H9 (cell line): ENCODE data around the gene ALKBH4. TPM values are rescaled to one million over a fixed set of nuclear protein-coding genes. Genes with fewer than 3 reads are reported as not detected.

ENCODE experiments used
- DNase-seq: peaks from one replicate; pipeline ENCODE4 v3.0.0-alpha.2; 2017
- H2AFZ ChIP-seq: one replicate; pipeline ENCODE4 v1.6.1; 2013; ENCODE audit warnings: mild to moderate bottlenecking, low read length, control low read depth, moderate library complexity
- H2AK5ac ChIP-seq: 2 replicates; pipeline ENCODE4 v1.6.1; 2013; ENCODE audit warnings: low read length, control low read depth, mixed read lengths; ENCODE audit not compliant: insufficient read length
- H2BK120ac ChIP-seq: one replicate; pipeline ENCODE4 v1.6.1; 2013; ENCODE audit warnings: low read depth, mild to moderate bottlenecking, low read length, control low read depth, inconsistent platforms; ENCODE audit not compliant: poor library complexity, severe bottlenecking
- H2BK12ac ChIP-seq: 2 replicates; pipeline ENCODE4 v1.6.1; 2013; ENCODE audit warnings: low read length, control low read depth, mixed read lengths, low read depth; ENCODE audit not compliant: insufficient read length
- H2BK15ac ChIP-seq: 2 replicates; pipeline ENCODE4 v1.6.1; 2013; ENCODE audit warnings: low read depth, low read length, control low read depth
- H2BK20ac ChIP-seq: one replicate; pipeline ENCODE4 v1.6.1; 2013; ENCODE audit warnings: low read depth, mild to moderate bottlenecking, low read length, control low read depth, inconsistent platforms; ENCODE audit not compliant: poor library complexity, severe bottlenecking
- H2BK5ac ChIP-seq: 2 replicates; pipeline ENCODE4 v1.6.1; 2013; ENCODE audit warnings: low read length, control low read depth, mixed read lengths; ENCODE audit not compliant: insufficient read length
- H3K14ac ChIP-seq: 2 replicates; pipeline ENCODE4 v1.6.1; 2013; ENCODE audit warnings: low read length, control low read depth; ENCODE audit not compliant: insufficient read depth
- H3K18ac ChIP-seq: 2 replicates; pipeline ENCODE4 v1.6.1; 2013; ENCODE audit warnings: low read depth, mild to moderate bottlenecking, mixed read lengths, low read length, control low read depth; ENCODE audit not compliant: insufficient read length
- H3K23ac ChIP-seq: 2 replicates; pipeline ENCODE4 v1.6.1; 2013; ENCODE audit warnings: low read length, control low read depth, mixed read lengths, low read depth; ENCODE audit not compliant: insufficient read length
- H3K23me2 ChIP-seq: 2 replicates; pipeline ENCODE4 v1.6.1; 2013; ENCODE audit warnings: low read depth, mild to moderate bottlenecking, mixed read lengths, low read length, control low read depth; ENCODE audit not compliant: insufficient read length, poor library complexity, severe bottlenecking
- H3K27ac ChIP-seq: 2 replicates; pipeline ENCODE4 v1.5.1; 2013; ENCODE audit warnings: low read length, control low read depth, mixed read lengths, low read depth; ENCODE audit not compliant: insufficient read length
- H3K27me3 ChIP-seq: 2 replicates; pipeline ENCODE4 v1.6.1; 2013; ENCODE audit warnings: low read length, control low read depth, inconsistent platforms; ENCODE audit not compliant: insufficient read depth
- H3K4ac ChIP-seq: 2 replicates; pipeline ENCODE4 v1.6.1; 2013; ENCODE audit warnings: low read depth, mild to moderate bottlenecking, control low read depth, inconsistent platforms, low read length, moderate library complexity
- H3K4me1 ChIP-seq: 2 replicates; pipeline ENCODE4 v1.6.1; 2013; ENCODE audit warnings: low read length, control low read depth, inconsistent platforms; ENCODE audit not compliant: insufficient read depth
- H3K4me2 ChIP-seq: 2 replicates; pipeline ENCODE4 v1.6.1; 2013; ENCODE audit warnings: low read length, control low read depth, mixed read lengths; ENCODE audit not compliant: insufficient read length, insufficient read depth
- H3K56ac ChIP-seq: 2 replicates; pipeline ENCODE4 v1.6.1; 2013; ENCODE audit warnings: low read depth, mild to moderate bottlenecking, mixed read lengths, low read length, control low read depth; ENCODE audit not compliant: insufficient read length
- H3K79me1 ChIP-seq: 2 replicates; pipeline ENCODE4 v1.6.1; 2013; ENCODE audit warnings: low read depth, mild to moderate bottlenecking, moderate library complexity, low read length, control low read depth, inconsistent platforms; ENCODE audit not compliant: insufficient read depth, poor library complexity, severe bottlenecking
- H3K79me2 ChIP-seq: 2 replicates; pipeline ENCODE4 v1.6.1; 2013; ENCODE audit warnings: low read length, control low read depth, inconsistent platforms; ENCODE audit not compliant: insufficient read depth
- H3K9ac ChIP-seq: 2 replicates; pipeline ENCODE4 v1.6.1; 2013; ENCODE audit warnings: low read length, control low read depth, mixed read lengths; ENCODE audit not compliant: insufficient read length; ENCODE audit errors: extremely low read depth
- H3K9me3 ChIP-seq: one replicate; pipeline ENCODE4 v1.6.1; 2013; ENCODE audit warnings: low read depth, low read length, inconsistent platforms; ENCODE audit not compliant: control insufficient read depth
- H3T11ph ChIP-seq: one replicate; pipeline ENCODE4 v1.6.1; 2013; ENCODE audit warnings: mild to moderate bottlenecking, low read length, control low read depth, inconsistent platforms
- H4K20me1 ChIP-seq: one replicate; pipeline ENCODE4 v1.6.1; 2013; ENCODE audit not compliant: control insufficient read depth, insufficient read length, insufficient read depth
- H4K5ac ChIP-seq: 2 replicates; pipeline ENCODE4 v1.6.1; 2013; ENCODE audit warnings: low read depth, mild to moderate bottlenecking, mixed read lengths, low read length, control low read depth; ENCODE audit not compliant: insufficient read length
- H4K8ac ChIP-seq: replicated peaks from 2 replicates; pipeline ENCODE4 v1.6.1; 2013; ENCODE audit warnings: low read length, control low read depth, mixed read lengths, low read depth; ENCODE audit not compliant: insufficient read length
- H4K91ac ChIP-seq: 2 replicates; pipeline ENCODE4 v1.6.1; 2013; ENCODE audit warnings: low read depth, mild to moderate bottlenecking, moderate library complexity, mixed read lengths, low read length, control low read depth; ENCODE audit not compliant: insufficient read length
- H3K27ac Mint-ChIP-seq, 3 experiments: 2 replicates in 2 of 3; 3 replicates in 1 of 3; pipeline ENCODE4 v1.8.0; 2020 to 2021; ENCODE audit warnings: mixed read lengths in 3 of 3, mild to moderate bottlenecking in 1 of 3, moderate library complexity in 1 of 3
- H3K27me3 Mint-ChIP-seq: 2 replicates; pipeline ENCODE4 v1.8.0; 2021; ENCODE audit warnings: low read depth, mild to moderate bottlenecking, moderate library complexity, mixed read lengths
- H3K36me3 Mint-ChIP-seq, 3 experiments: 2 replicates in 2 of 3; 3 replicates in 1 of 3; pipeline ENCODE4 v1.8.0; 2020 to 2021; ENCODE audit warnings: low read depth in 3 of 3, mixed read lengths in 3 of 3; ENCODE audit not compliant: insufficient read depth in 1 of 3
- H3K4me1 Mint-ChIP-seq, 2 experiments: 2 replicates each; pipeline ENCODE4 v1.8.0; 2020; ENCODE audit warnings: mixed read lengths in 2 of 2
- H3K4me3 Mint-ChIP-seq, 2 experiments: 2 replicates in 1 of 2; 3 replicates in 1 of 2; pipeline ENCODE4 v1.8.0; 2020 to 2021; ENCODE audit warnings: mild to moderate bottlenecking in 2 of 2, mixed read lengths in 2 of 2, moderate library complexity in 1 of 2
- H3K9me3 Mint-ChIP-seq, 2 experiments: 2 replicates in 1 of 2; 3 replicates in 1 of 2; pipeline ENCODE4 v1.8.0; 2020; ENCODE audit warnings: mild to moderate bottlenecking in 2 of 2, mixed read lengths in 2 of 2, moderate library complexity in 1 of 2
- WGBS: extraction: QIAGEN DNeasy Blood & Tissue Kit; methylation state at CpG from one replicate; pipeline ENCODE4 v1.1.7; 2013; ENCODE audit warnings: missing lambda C conversion rate, low lambda C conversion rate, mixed read lengths; ENCODE audit not compliant: insufficient read length; ENCODE audit errors: extremely low coverage; 5-methylcytosine and 5-hydroxymethylcytosine counted together
- total RNA-seq: library from RNA; stranded (reverse); gene quantifications from 2 replicates; pipeline ENCODE4 v1.2.1, GENCODE V29; 2021
- TF ChIP-seq, protein P1 (sequence below): fragments of 200-600 bp; sonication (generic); conservative IDR thresholded peaks from 3 replicates; pipeline ENCODE4 v1.8.0; 2021; ENCODE audit warnings: antibody characterized with exemption, mild to moderate bottlenecking

ALKBH4 gene
- total RNA-seq, 1 experiment from 2014 or later = 23.9 TPM

DNA sequence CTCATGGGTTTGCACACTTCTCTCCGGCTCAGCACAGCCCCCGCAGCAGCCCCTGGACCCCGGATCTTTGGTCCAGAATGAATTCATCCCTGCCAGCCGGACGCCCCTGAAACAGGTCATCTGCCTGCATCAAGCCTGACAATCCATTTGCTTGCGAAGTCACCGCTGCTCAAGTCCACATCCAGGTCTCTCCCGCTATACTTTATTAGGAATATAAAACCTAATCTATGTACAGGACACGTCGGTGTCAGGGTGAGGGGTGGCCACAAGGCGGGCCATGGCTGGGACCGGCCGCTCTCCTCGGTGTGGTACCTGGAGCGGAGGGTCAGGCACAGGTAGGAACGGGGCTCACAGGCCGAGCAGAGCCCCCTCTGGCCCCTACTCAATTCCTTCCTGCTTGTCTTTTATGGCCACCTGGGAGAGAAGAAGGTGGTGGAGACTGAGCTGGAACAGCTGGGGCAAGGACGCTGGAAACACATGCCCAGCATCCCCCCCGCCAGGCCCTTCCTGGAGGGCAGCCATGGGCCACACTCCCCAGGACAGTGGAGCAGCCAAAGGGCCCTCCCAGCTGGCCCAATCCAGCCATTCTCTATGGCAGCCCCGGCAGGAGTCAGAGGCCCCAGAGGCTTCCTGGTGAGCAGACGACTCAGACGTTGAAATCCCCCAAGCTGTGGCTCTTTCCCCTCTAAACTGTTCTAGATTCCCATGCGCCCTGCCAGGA is 8.8 kb upstream of the ALKBH4 start:
- Histone ChIP-seq H2BK120ac (no peak overlapping the region), H3K18ac (no peak overlapping the region), H4K20me1 (no peaks in the 10 kb centered on the region), H2BK20ac (no peak overlapping the region), H2BK5ac (no peak overlapping the region), H3K4ac (no peak overlapping the region), H3K9me3 (no peaks in the 10 kb centered on the region), H2BK12ac (no peak overlapping the region), H2BK15ac (no peak overlapping the region), H3K9ac (no peak overlapping the region), H3K79me1 (no peaks in the 10 kb centered on the region), H3K4me1 (no peaks in the 10 kb centered on the region), H3K27ac (no peak overlapping the region), H3K4me2 (no peak overlapping the region), H3T11ph (no peak overlapping the region), H2AFZ (no peak overlapping the region), H4K91ac (no peak overlapping the region), H3K56ac (no peak overlapping the region), H4K5ac (no peak overlapping the region), H3K23me2 (no peaks in the 10 kb centered on the region), H4K8ac (no peak overlapping the region), H3K14ac (no peak overlapping the region), H3K23ac (no peak overlapping the region), H3K79me2 (no peaks in the 10 kb centered on the region), H3K27me3 (no peaks in the 10 kb centered on the region), H2AK5ac (no peak overlapping the region)
- Mint-ChIP-seq H3K4me1 (no peaks in the 10 kb centered on the region), H3K4me3 (no peak overlapping the region; a peak in 1 of 5 replicates), H3K9me3 (no peaks in the 10 kb centered on the region), H3K27ac (no peak overlapping the region; a peak in 1 of 7 replicates), H3K27me3 (no peaks in the 10 kb centered on the region), H3K36me3 (peaks cover 14 to 25% (median 19%) of the 10 kb centered on the region in 3 experiments; a peak in 6 of 7 replicates)
- no CpG with 5 or more reads among the region's 23 CpGs for WGBS
- TF ChIP-seq, protein P1, sequence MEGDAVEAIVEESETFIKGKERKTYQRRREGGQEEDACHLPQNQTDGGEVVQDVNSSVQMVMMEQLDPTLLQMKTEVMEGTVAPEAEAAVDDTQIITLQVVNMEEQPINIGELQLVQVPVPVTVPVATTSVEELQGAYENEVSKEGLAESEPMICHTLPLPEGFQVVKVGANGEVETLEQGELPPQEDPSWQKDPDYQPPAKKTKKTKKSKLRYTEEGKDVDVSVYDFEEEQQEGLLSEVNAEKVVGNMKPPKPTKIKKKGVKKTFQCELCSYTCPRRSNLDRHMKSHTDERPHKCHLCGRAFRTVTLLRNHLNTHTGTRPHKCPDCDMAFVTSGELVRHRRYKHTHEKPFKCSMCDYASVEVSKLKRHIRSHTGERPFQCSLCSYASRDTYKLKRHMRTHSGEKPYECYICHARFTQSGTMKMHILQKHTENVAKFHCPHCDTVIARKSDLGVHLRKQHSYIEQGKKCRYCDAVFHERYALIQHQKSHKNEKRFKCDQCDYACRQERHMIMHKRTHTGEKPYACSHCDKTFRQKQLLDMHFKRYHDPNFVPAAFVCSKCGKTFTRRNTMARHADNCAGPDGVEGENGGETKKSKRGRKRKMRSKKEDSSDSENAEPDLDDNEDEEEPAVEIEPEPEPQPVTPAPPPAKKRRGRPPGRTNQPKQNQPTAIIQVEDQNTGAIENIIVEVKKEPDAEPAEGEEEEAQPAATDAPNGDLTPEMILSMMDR = no peak
- no peak for DNase-seq
